Adrenal gland (tissue), 5 donors: ENCODE results near the gene FIGNL2.

Source experiments
- CTCF ChIP-seq, 6 experiments: fragments of 450-650 bp in 4 of 6; fragments of 200-600 bp in 2 of 6; sonication (generic) in 1 of 6; IDR thresholded peaks; 1 replicate in 5 of 6; 2 replicates in 1 of 6; pipeline versions ENCODE4 v1.5.1 to v1.8.0; 2016 to 2021; ENCODE audit warnings: antibody characterized with exemption in 6 of 6, mild to moderate bottlenecking in 2 of 6, moderate library complexity in 1 of 6
- POLR2A ChIP-seq, 2 donors: fragments of 450-650 bp; IDR thresholded peaks; one replicate each; pipeline ENCODE4 v1.6.1; 2017; ENCODE audit warnings: antibody characterized with exemption in 2 of 2, mild to moderate bottlenecking in 2 of 2, moderate library complexity in 1 of 2
- donor health status: DM: no; HTN: no; CAD: no.

DNA sequence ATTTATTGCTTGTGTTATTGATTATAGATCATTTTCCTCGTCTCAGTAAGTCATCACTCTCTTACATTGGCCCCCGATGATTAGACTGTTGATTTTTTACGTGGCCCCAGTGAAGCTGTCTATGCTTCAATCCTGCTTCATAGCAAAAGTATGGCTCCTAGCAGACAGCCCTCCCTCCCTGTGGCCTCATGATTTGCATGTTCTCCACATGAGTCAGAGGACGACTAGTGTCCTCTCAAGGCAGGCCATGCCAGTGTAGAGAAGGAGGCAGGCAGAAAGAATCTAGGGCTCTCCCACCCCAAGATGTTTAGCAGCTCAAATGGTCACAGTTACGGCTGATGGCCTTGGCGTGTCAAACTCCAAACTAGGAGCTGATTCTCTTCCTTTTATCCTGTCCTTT, 59.6 kb downstream of the FIGNL2 start:
- TF ChIP-seq CTCF (IDR thresholded peaks at IDR 0.05) (no peak), POLR2A (IDR thresholded peaks at IDR 0.05) (no peak)
